Posterior vena cava (tissue), 2 donors: ENCODE data around the gene CCDC12. TPM values are rescaled to one million over a fixed set of nuclear protein-coding genes. Genes with fewer than 3 reads are reported as not detected.

Experiments
- DNase-seq: peaks from one replicate; pipeline ENCODE4 v3.0.0-alpha.2; 2020; ENCODE audit warnings: low spot score
- intact Hi-C, 2 donors: fragments of 100-400 bp; cut with DNase I; formaldehyde crosslinking; loops; one replicate each; pipeline versions ENCODE4 v1.14.1 to v1.14.2; 2022 to 2023
- total RNA-seq, 2 donors: library from RNA; stranded (reverse); fragmentation: NEBNext Ultra II Directional; extraction: Animal tissue kit (Norgen Biotek cat#: 25700); gene quantifications; one replicate each; pipeline ENCODE4 v1.2.1, GENCODE V29; 2021
- donor health status: DM: yes; HTN: yes; CAD: no.
- donor health status: DM: yes; HTN: yes; CAD: no.

Gene CCDC12
- total RNA-seq, 2 donors from 2014 or later, result 21.5 to 26.0 TPM

- peak; percentile 49 for DNase-seq
Measured at GRCh38 chr3:46896386-46896785, 80.2 kb downstream of the CCDC12 start.

GRCh38 chr3:46895761-46896160 lies 80.8 kb downstream of the CCDC12 start:
- intact Hi-C loops, result loop anchor here in 1 of 2 donors (5.0 kb wide), 2 partner anchors 33 to 188 kb away; partner anchors contain the start of gene MYL3
- DNase-seq, result peak; percentile 68

More at GRCh38 chr3:46896386-46896785, 80.2 kb downstream of the CCDC12 start:
- intact Hi-C loops, result loop anchor here in 1 of 2 donors (5.0 kb wide), 2 partner anchors 34 to 189 kb away; partner anchors contain the start of gene MYL3

- intact Hi-C loops, result loop anchor here in 1 of 2 donors (5.0 kb wide), 2 partner anchors 33 to 188 kb away; partner anchors contain the start of gene MYL3
- DNase-seq, result peak; percentile 90
Measured at GRCh38 chr3:46895204-46895660, 81.3 kb downstream of the CCDC12 start.

GRCh38 chr3:46894256-46894655 lies 82.3 kb downstream of the CCDC12 start:
- intact Hi-C loops, result no loop called here
- no peak for DNase-seq

- intact Hi-C loops, result no loop called here
- peak; percentile 81 for DNase-seq
Measured at GRCh38 chr3:46893763-46894162, 82.8 kb downstream of the CCDC12 start.

- intact Hi-C loops, result no loop called here
- DNase-seq, result no peak
Measured at GRCh38 chr3:46893146-46893748, 83.3 kb downstream of the CCDC12 start.

GRCh38 chr3:46892285-46893145 lies 84.0 kb downstream of the CCDC12 start:
- intact Hi-C loops, result no loop called here
- peak; percentile 94 for DNase-seq

- no peak for DNase-seq
- intact Hi-C loops, result no loop called here
Measured at GRCh38 chr3:46891132-46891531, 85.4 kb downstream of the CCDC12 start.

- intact Hi-C loops, result no loop called here
- DNase-seq, result no peak
Measured at GRCh38 chr3:46890132-46890531, 86.4 kb downstream of the CCDC12 start.

- DNase-seq, result no peak
- intact Hi-C loops, result no loop called here
Measured at GRCh38 chr3:46889381-46890110, 87.0 kb downstream of the CCDC12 start.

GRCh38 chr3:46888705-46889104 lies 87.8 kb downstream of the CCDC12 start:
- no peak for DNase-seq
- intact Hi-C loops, result no loop called here

GRCh38 chr3:46887980-46888494 lies 88.5 kb downstream of the CCDC12 start:
- DNase-seq, result no peak
- intact Hi-C loops, result no loop called here

- no peak for DNase-seq
- intact Hi-C loops, result no loop called here
Measured at GRCh38 chr3:46885612-46886011, 90.9 kb downstream of the CCDC12 start.

GRCh38 chr3:46884929-46885328 lies 91.6 kb downstream of the CCDC12 start:
- intact Hi-C loops, result no loop called here
- DNase-seq, result no peak

GRCh38 chr3:46884427-46884826 lies 92.1 kb downstream of the CCDC12 start:
- DNase-seq, result no peak
- intact Hi-C loops, result no loop called here

- DNase-seq, result no peak
- intact Hi-C loops, result no loop called here
Measured at GRCh38 chr3:46883830-46884185, 92.7 kb downstream of the CCDC12 start.

- intact Hi-C loops, result no loop called here
- DNase-seq, result no peak
Measured at GRCh38 chr3:46883054-46883829, 93.3 kb downstream of the CCDC12 start.

GRCh38 chr3:46882377-46883053 lies 94.0 kb downstream of the CCDC12 start:
- no peak for DNase-seq
- intact Hi-C loops, result no loop called here
